ENCODE data around the gene AMH.
"Not testable (repeated sequence)": the region's sequence is repeated elsewhere in the genome, so short reads cannot be mapped to it uniquely, and the experiment has no call there.

AMH gene

GRCh38 chr19:2249010-2249866 lies at the start of gene AMH:
Gene AMH (plus strand): TSS chr19:2249323. CDS start chr19:2249333, 10 bp downstream.
- DNase-seq = no peak

- no peak for DNase-seq
These were observed 49.1 kb upstream of the AMH start for GRCh38 chr19:2199861-2200623.

- not testable (repeated sequence) for DNase-seq
These were observed 48.4 kb upstream of the AMH start for GRCh38 chr19:2200624-2201294.

GRCh38 chr19:2201473-2202148 lies 47.5 kb upstream of the AMH start:
- no peak for DNase-seq

GRCh38 chr19:2202366-2202765 lies 46.8 kb upstream of the AMH start:
- DNase-seq = no peak

GRCh38 chr19:2207008-2207407 lies 42.1 kb upstream of the AMH start:
- no peak for DNase-seq

GRCh38 chr19:2207991-2208860 lies 40.9 kb upstream of the AMH start:
- DNase-seq = peak; percentile 55

- DNase-seq = no peak
These were observed 40.1 kb upstream of the AMH start for GRCh38 chr19:2208975-2209374.

- no peak for DNase-seq
These were observed 39.7 kb upstream of the AMH start for GRCh38 chr19:2209408-2209807.

GRCh38 chr19:2210206-2210605 lies 38.9 kb upstream of the AMH start:
- no peak for DNase-seq

GRCh38 chr19:2210987-2211740 lies 38.0 kb upstream of the AMH start:
- DNase-seq = no peak

GRCh38 chr19:2212861-2213711 lies 36.0 kb upstream of the AMH start:
- DNase-seq = no peak

GRCh38 chr19:2213799-2214198 lies 35.3 kb upstream of the AMH start:
- DNase-seq = no peak

GRCh38 chr19:2214251-2214650 lies 34.9 kb upstream of the AMH start:
- DNase-seq = no peak

- no peak for DNase-seq
These were observed 33.8 kb upstream of the AMH start for GRCh38 chr19:2215281-2215751.

GRCh38 chr19:2216361-2217225 lies 32.5 kb upstream of the AMH start:
- no peak for DNase-seq

- no peak for DNase-seq
These were observed 31.5 kb upstream of the AMH start for GRCh38 chr19:2217591-2217990.

- no peak for DNase-seq
These were observed 29.4 kb upstream of the AMH start for GRCh38 chr19:2219726-2220125.

GRCh38 chr19:2221250-2221831 lies 27.8 kb upstream of the AMH start:
- DNase-seq = no peak
